HG03469 (cell line): ENCODE measurements around the gene EPB41L2.
"Not testable (repeated sequence)": the region's sequence is repeated elsewhere in the genome, so short reads cannot be mapped to it uniquely, and the experiment has no call there.

ENCODE experiments used
- ATAC-seq: cut with Tn5 transposase; IDR thresholded peaks from one replicate; pipeline ENCODE4 v1.9.1; 2021; ENCODE audit warnings: mild to moderate bottlenecking, moderate library complexity, moderate number of reproducible peaks; ENCODE audit not compliant: unreplicated experiment

The EPB41L2 gene

GRCh38 chr6:130958468-130958867 lies 104.6 kb downstream of the EPB41L2 start:
- no peak for ATAC-seq

GRCh38 chr6:130955755-130956154 lies 107.3 kb downstream of the EPB41L2 start:
- ATAC-seq, result no peak

- ATAC-seq, result no peak
Measured at GRCh38 chr6:130949553-130949952, 113.5 kb downstream of the EPB41L2 start.

GRCh38 chr6:130947464-130947863 lies 115.6 kb downstream of the EPB41L2 start:
- ATAC-seq, result no peak

GRCh38 chr6:130946076-130946475 lies 117.0 kb downstream of the EPB41L2 start:
- ATAC-seq, result no peak

- no peak for ATAC-seq
Measured at GRCh38 chr6:130945401-130945919, 117.6 kb downstream of the EPB41L2 start.

- ATAC-seq, result no peak
Measured at GRCh38 chr6:130944486-130944885, 118.6 kb downstream of the EPB41L2 start.

- no peak for ATAC-seq
Measured at GRCh38 chr6:130943738-130944137, 119.3 kb downstream of the EPB41L2 start.

- ATAC-seq, result not testable (repeated sequence)
Measured at GRCh38 chr6:130942752-130943151, 120.3 kb downstream of the EPB41L2 start.

- ATAC-seq, result no peak
Measured at GRCh38 chr6:130937942-130938604, 125.0 kb downstream of the EPB41L2 start.

- no peak for ATAC-seq
Measured at GRCh38 chr6:130936933-130937332, 126.1 kb downstream of the EPB41L2 start.

GRCh38 chr6:130935978-130936377 lies 127.1 kb downstream of the EPB41L2 start:
- no peak for ATAC-seq

- no peak for ATAC-seq
Measured at GRCh38 chr6:130934848-130935585, 128.0 kb downstream of the EPB41L2 start.

- ATAC-seq, result no peak
Measured at GRCh38 chr6:130933712-130934200, 129.3 kb downstream of the EPB41L2 start.

- ATAC-seq, result no peak
Measured at GRCh38 chr6:130932921-130933320, 130.1 kb downstream of the EPB41L2 start.

- ATAC-seq, result no peak
Measured at GRCh38 chr6:130932438-130932837, 130.6 kb downstream of the EPB41L2 start.

GRCh38 chr6:130931683-130932082 lies 131.4 kb downstream of the EPB41L2 start:
- no peak for ATAC-seq

- no peak for ATAC-seq
Measured at GRCh38 chr6:130929036-130929678, 133.9 kb downstream of the EPB41L2 start.

GRCh38 chr6:130928158-130928912 lies 134.7 kb downstream of the EPB41L2 start:
- no peak for ATAC-seq

GRCh38 chr6:130927305-130927704 lies 135.7 kb downstream of the EPB41L2 start:
- ATAC-seq, result no peak

GRCh38 chr6:130923350-130923749 lies 139.7 kb downstream of the EPB41L2 start:
- ATAC-seq, result no peak
